Left lobe of liver (tissue), 2 donors: Measurements from ENCODE around the gene ATP6V0A4. TPM values are rescaled to one million over a fixed set of nuclear protein-coding genes. Genes with fewer than 3 reads are reported as not detected.

Experiments used
- ATAC-seq: fragments of 200-7000 bp; cut with Tn5 transposase; one replicate; pipeline ENCODE4 v1.9.1; 2020; ENCODE audit warnings: mild to moderate bottlenecking, moderate library complexity
- DNase-seq: peaks from one replicate; pipeline ENCODE4 v3.0.0-alpha.2; 2020; ENCODE audit warnings: low spot score
- total RNA-seq: library from RNA; stranded (reverse); gene quantifications from one replicate; pipeline ENCODE4 v1.2.1, GENCODE V29; 2021
- donor health status: DM: no; HTN: no; CAD: no; lungs with moderate emphysema.
- donor health status: DM: no; HTN: yes; CAD: no.

ATP6V0A4 gene
- total RNA-seq, 1 donor from 2014 or later = not detected

- DNase-seq = no peak
- peak; percentile 55 for ATAC-seq
Measured at GRCh38 chr7:138663725-138664710, 134.0 kb downstream of the ATP6V0A4 start.

- no peak for ATAC-seq
Measured at GRCh38 chr7:138662991-138663320, 135.0 kb downstream of the ATP6V0A4 start.

DNA sequence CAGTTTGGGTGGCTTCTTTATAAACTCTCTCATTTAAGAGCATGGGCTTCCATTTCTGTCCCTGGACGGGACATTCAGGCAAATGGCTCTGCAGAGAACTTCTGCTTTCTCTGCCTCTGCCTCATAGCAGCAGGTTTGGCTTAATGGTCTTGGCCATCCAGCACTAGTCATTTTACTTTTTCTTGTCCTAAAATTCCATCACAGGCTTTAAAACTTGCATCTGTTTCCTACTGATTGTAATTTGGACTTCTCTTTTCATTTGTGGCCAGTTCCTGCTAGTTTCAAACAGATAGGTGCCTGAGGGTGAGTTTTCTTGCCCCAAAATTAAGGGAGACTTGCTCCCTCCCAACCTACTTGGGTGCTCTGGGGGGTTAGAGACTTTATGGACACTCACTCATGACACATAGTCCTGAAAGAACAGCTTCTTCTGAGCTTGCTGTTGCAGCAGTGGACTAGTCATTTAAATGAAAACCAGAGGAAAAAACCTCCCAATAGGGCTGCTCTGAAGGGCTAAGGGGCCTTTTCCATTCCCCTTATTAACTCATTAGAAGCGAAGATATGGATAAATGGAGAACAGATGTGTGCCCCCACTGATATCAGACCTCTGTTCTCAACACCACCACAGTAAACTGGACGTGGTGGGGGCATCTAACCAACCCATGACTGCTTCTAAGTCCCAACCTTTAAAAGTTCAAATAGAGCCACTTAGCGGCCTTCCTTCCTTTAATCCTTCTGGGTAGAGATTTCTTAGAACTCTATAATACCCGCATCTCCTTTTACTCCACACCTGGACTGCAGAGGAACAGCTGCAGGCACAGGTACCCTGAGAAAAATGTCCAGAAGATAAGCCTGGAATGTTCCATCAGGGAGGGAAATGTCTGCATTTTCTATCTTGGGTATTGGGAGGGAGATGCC lies 135.7 kb downstream of the ATP6V0A4 start:
- ATAC-seq (no peak), DNase-seq (no peak)

More at GRCh38 chr7:138662991-138663320, 135.0 kb downstream of the ATP6V0A4 start:
- no peak for DNase-seq

DNA sequence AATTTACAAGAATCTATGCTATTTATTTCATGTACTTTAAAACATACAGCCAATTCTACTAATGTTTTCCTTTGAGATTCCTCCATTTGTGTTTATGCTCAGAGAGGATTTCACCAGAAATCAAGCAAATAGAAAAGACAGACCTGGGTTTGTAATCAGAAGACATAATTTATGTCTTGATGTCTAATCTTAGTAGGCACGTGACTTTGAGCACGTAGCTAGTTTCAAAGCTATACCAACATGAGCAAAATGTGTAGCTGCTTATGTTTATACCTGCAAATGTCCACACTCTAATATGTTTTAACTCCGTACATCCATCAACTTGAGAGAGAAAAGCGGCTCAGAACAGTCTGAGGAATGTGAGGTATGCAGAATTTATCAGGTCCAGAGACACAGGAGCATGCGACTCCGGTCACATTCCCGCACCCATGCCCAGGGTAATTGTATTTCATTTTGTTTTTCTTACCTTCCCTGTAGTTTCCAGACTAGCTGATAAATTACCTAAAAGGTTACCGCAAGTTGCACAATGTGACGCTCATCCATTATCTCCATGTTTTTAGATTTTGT lies 136.8 kb downstream of the ATP6V0A4 start:
- no peak for ATAC-seq

GRCh38 chr7:138658889-138659288 lies 139.1 kb downstream of the ATP6V0A4 start:
- no peak for ATAC-seq
- DNase-seq = no peak

More for the DNA sequence above, 136.8 kb downstream of the ATP6V0A4 start:
- DNase-seq = no peak

- ATAC-seq (no peak), DNase-seq (no peak)
Measured at GRCh38 chr7:138657854-138658386, 140.1 kb downstream of the ATP6V0A4 start.

DNA sequence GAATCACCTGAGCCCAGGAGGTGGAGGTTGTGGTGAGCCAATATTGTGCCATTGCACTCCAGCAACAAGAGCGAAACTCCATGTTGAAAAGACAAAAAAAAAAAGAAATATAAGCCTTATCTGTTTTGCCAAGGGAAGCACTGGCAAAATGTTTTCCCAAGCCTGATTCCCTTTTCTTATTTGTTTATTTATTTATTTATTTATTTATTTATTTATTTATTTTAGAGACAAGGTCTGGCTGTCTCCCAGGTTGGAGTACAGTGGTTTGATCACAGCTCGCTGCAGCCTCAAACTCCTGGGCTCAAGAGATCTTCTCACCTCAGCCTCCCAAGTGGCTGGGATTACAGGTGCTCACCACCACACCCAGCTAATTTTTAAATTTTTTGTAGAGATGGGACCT lies 141.0 kb downstream of the ATP6V0A4 start:
- ATAC-seq (no peak), DNase-seq (no peak)

Other genes starting within 250 kb of the ATP6V0A4 start
- gene SVOPL, start 96.8 kb downstream of the ATP6V0A4 start, total RNA-seq = not detected
- not detected for gene TMEM213, start 202 bp downstream of the ATP6V0A4 start, total RNA-seq
- 0.53 TPM for gene KIAA1549, start 183.2 kb upstream of the ATP6V0A4 start, total RNA-seq
- gene ZC3HAV1L, start 237.8 kb upstream of the ATP6V0A4 start, total RNA-seq = 0.93 TPM